Activated CD8-positive, alpha-beta T cell treated with anti-CD3 and anti-CD28 coated beads for 36 hours (primary cell): ENCODE measurements around the gene PBRM1. TPM values are rescaled to one million over a fixed set of nuclear protein-coding genes. Genes with fewer than 3 reads are reported as not detected.

Source experiments
- ATAC-seq: fragments of 200-7000 bp; cut with Tn5 transposase; one replicate; pipeline ENCODE4 v1.10.0; 2021; ENCODE audit warnings: mild to moderate bottlenecking, moderate library complexity
- CTCF ChIA-PET: fragments of 350-600 bp; sonication (Branson Sonifier 250); formaldehyde crosslinking; loops from one replicate; lab custom pipeline; 2021; ENCODE audit warnings: antibody characterized with exemption; lab: Charles Lee
- POLR2A ChIA-PET: fragments of 350-600 bp; sonication (Branson Sonifier 250); formaldehyde crosslinking; loops from one replicate; lab custom pipeline; 2021; ENCODE audit warnings: antibody characterized with exemption; lab: Charles Lee
- DNase-seq: peaks from one replicate; pipeline ENCODE4 v3.0.0-alpha.2; 2020
- H3K27ac Mint-ChIP-seq: one replicate; pipeline ENCODE4 v1.8.0; 2021; ENCODE audit warnings: mild to moderate bottlenecking, mixed read lengths
- H3K27me3 Mint-ChIP-seq: one replicate; pipeline ENCODE4 v1.8.0; 2021; ENCODE audit warnings: mixed read lengths
- H3K36me3 Mint-ChIP-seq: one replicate; pipeline ENCODE4 v1.8.0; 2021; ENCODE audit warnings: low read depth, mixed read lengths
- H3K4me1 Mint-ChIP-seq: one replicate; pipeline ENCODE4 v1.8.0; 2021; ENCODE audit warnings: low read depth, mixed read lengths
- H3K4me3 Mint-ChIP-seq: one replicate; pipeline ENCODE4 v1.8.0; 2021; ENCODE audit warnings: mild to moderate bottlenecking, moderate library complexity, mixed read lengths
- H3K9me3 Mint-ChIP-seq: one replicate; pipeline ENCODE4 v1.8.0; 2021; ENCODE audit warnings: mixed read lengths
- intact Hi-C: fragments of 100-400 bp; cut with micrococcal nuclease; formaldehyde crosslinking; loops from one replicate; pipeline ENCODE4 v1.10.0; 2022
- total RNA-seq, 2 experiments: library from RNA; stranded (reverse); gene quantifications; one replicate each; pipeline ENCODE4 v1.2.3, GENCODE V29; 2021
- TF ChIP-seq, protein P1 (sequence below): fragments of 200-600 bp; IDR thresholded peaks from one replicate; pipeline ENCODE4 v1.8.0; 2022; ENCODE audit warnings: antibody characterized with exemption, mild to moderate bottlenecking

PBRM1 gene
- total RNA-seq, 2 experiments from 2014 or later = 55.9 to 56.1 TPM

DNA sequence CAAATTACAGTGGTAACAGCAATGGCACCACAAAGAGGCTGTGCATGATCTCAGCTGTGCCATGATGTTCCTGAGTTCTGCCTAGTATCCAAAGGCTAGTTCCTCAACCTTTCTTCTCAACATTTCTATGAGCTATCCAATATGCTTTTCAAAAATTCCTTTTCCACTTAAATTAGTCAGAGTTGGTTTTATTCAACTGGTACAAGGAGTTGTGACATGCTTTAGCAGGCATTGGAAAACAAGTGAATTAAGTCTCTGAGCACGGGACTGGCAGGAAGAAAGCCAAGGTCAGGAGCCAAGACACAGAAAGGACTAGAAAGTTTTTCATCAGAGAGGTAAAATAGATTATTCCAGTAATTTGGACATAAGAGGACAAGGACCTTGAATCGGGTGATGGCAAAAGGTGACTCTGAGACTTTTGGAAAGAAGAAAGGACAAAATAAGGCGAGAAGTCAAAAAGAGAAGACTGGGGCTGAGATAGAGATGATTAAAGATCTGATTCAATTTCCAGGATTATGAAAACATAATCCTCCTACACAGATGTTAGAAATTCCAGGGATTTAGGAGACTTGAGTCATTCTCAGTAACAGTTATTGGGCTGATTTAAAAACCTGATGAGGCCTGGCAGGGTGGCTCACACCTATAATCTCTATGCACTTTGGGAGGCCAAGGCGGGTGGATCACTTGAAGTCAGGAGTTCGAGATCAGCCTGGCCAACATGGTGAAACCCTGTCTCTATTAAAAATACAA, 36.1 kb downstream of the PBRM1 start:
- Mint-ChIP-seq H3K9me3 (no peaks in the 10 kb centered on the region), H3K4me3 (no peak overlapping the region), H3K4me1 (no peaks in the 10 kb centered on the region), H3K27ac (no peak overlapping the region), H3K36me3 (peaks cover 40% of the 10 kb centered on the region), H3K27me3 (no peaks in the 10 kb centered on the region)
- no peak for DNase-seq
- POLR2A ChIA-PET = interaction anchor here (0.9 kb wide), 1 partner anchor 56 kb away, joined by 3 read pairs; the partner anchor contains the start of gene SPCS1
- intact Hi-C loops = no loop called here
- CTCF ChIA-PET = no interaction called here
- TF ChIP-seq, protein P1, sequence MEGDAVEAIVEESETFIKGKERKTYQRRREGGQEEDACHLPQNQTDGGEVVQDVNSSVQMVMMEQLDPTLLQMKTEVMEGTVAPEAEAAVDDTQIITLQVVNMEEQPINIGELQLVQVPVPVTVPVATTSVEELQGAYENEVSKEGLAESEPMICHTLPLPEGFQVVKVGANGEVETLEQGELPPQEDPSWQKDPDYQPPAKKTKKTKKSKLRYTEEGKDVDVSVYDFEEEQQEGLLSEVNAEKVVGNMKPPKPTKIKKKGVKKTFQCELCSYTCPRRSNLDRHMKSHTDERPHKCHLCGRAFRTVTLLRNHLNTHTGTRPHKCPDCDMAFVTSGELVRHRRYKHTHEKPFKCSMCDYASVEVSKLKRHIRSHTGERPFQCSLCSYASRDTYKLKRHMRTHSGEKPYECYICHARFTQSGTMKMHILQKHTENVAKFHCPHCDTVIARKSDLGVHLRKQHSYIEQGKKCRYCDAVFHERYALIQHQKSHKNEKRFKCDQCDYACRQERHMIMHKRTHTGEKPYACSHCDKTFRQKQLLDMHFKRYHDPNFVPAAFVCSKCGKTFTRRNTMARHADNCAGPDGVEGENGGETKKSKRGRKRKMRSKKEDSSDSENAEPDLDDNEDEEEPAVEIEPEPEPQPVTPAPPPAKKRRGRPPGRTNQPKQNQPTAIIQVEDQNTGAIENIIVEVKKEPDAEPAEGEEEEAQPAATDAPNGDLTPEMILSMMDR = no peak
- no peak for ATAC-seq

DNA sequence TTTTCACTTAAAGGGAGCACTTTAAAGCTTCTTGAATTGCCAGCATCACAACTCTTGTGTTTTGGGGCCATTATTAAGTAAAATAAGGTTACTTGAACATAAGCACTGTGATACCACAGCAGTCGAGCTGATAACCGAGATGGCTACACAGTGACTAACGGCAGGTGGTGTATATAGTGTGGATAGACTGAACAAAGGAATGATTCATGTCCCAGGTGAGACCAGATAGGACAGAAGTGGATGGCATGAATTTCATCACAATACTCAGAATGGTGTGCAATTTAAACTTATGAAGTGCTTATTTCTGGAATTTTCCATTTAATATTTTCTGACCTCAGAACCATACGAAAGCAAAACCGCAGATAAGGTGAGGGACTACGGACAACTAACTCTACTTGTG, 40.2 kb downstream of the PBRM1 start:
- no peaks in the 10 kb centered on the region for H3K27me3 Mint-ChIP-seq
- H3K4me1 Mint-ChIP-seq = no peaks in the 10 kb centered on the region
- TF ChIP-seq, protein P1 = no peak
- POLR2A ChIA-PET = no interaction called here
- H3K4me3 Mint-ChIP-seq = no peak overlapping the region
- H3K9me3 Mint-ChIP-seq = no peaks in the 10 kb centered on the region
- H3K27ac Mint-ChIP-seq = no peak overlapping the region
- DNase-seq = no peak
- CTCF ChIA-PET = no interaction called here
- H3K36me3 Mint-ChIP-seq = peaks cover 34% of the 10 kb centered on the region
- intact Hi-C loops = no loop called here
- ATAC-seq = no peak

DNA sequence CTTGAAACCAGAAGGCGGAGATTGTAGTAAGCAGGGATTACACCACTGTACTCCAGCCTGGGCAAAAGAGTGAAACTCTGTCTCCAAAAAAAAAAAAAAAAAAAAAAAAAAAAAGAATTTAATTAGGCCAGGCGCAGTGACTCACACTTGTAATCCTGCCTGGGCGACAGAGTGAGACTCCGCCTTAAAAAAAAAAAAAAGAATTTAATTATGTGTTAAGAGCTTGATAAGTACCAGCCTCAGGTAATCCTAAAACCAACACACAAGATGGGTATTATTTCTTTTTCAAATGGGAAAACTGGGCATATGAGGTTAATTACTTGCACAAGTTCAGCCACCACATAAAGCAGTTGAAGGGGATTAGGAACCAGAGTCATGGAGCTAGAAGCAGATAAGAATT, 49.0 kb downstream of the PBRM1 start:
- no peak overlapping the region for H3K27ac Mint-ChIP-seq
- H3K4me1 Mint-ChIP-seq = no peaks in the 10 kb centered on the region
- no peak overlapping the region for H3K4me3 Mint-ChIP-seq
- ATAC-seq = no peak
- DNase-seq = no peak
- H3K27me3 Mint-ChIP-seq = no peaks in the 10 kb centered on the region
- POLR2A ChIA-PET = no interaction called here
- CTCF ChIA-PET = no interaction called here
- TF ChIP-seq, protein P1 = no peak
- intact Hi-C loops = no loop called here
- H3K9me3 Mint-ChIP-seq = no peaks in the 10 kb centered on the region
- H3K36me3 Mint-ChIP-seq = peaks cover 28% of the 10 kb centered on the region

DNA sequence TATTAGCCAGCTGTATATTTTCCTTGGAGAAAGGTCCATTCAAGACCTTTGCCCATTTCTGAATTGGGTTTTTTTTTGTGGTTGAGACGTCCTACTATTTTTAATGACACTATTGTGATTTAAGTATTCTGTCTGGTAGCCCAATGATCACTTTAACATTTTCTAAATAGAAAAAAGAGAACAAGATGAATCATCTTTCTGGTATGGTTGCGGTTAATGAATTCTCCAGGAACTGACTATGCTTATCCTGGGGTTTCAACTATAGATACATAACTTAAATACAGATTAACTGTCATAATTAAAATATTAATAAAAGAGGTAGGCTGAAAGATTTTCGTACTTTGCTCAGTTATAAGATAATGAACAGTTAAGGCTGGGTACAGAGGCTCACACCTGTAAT, 51.9 kb downstream of the PBRM1 start:
- H3K27me3 Mint-ChIP-seq = no peaks in the 10 kb centered on the region
- TF ChIP-seq, protein P1 = no peak
- H3K9me3 Mint-ChIP-seq = no peaks in the 10 kb centered on the region
- H3K4me3 Mint-ChIP-seq = no peak overlapping the region
- H3K4me1 Mint-ChIP-seq = no peaks in the 10 kb centered on the region
- CTCF ChIA-PET = no interaction called here
- ATAC-seq = no peak
- intact Hi-C loops = no loop called here
- H3K27ac Mint-ChIP-seq = no peak overlapping the region
- POLR2A ChIA-PET = no interaction called here
- no peak for DNase-seq
- H3K36me3 Mint-ChIP-seq = peaks cover 17% of the 10 kb centered on the region

DNA sequence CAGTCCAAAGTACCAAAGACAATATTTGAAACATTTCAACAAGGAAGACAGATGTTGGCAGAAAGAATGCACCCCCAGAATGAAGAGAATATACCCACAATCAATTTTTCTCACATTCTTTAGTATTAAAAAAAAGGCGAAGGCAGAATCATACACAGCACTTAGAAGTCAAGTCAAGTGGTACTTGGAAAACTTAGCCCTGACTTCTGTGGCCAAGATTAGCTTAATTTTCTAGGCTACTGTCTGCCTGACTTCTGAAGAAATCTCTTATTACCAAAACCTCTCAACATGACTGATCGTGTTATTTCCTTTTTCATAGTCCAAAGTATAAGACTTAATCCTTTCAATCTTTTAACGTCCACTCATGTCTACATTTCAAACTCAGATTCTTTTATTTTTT, 60.7 kb downstream of the PBRM1 start:
- H3K4me1 Mint-ChIP-seq = peaks cover 19% of the 10 kb centered on the region
- H3K27me3 Mint-ChIP-seq = no peaks in the 10 kb centered on the region
- H3K36me3 Mint-ChIP-seq = peaks cover 52% of the 10 kb centered on the region

More for the DNA sequence above, 60.7 kb downstream of the PBRM1 start:
- TF ChIP-seq, protein P1 = no peak
- Mint-ChIP-seq H3K9me3 (no peaks in the 10 kb centered on the region), H3K4me3 (no peak overlapping the region), H3K27ac (no peak overlapping the region)
- intact Hi-C loops = no loop called here
- DNase-seq (no peak), ATAC-seq (no peak)
- ChIA-PET CTCF (no interaction called here), POLR2A (no interaction called here)
